Measurements from ENCODE around the gene ZHX3. TPM values are rescaled to one million over a fixed set of nuclear protein-coding genes. Genes with fewer than 3 reads are reported as not detected.
A peak's percentile ranks its signal among the peaks of the same experiment; 100 is the strongest.
"Not testable (repeated sequence)": the region's sequence is repeated elsewhere in the genome, so short reads cannot be mapped to it uniquely, and the experiment has no call there.

The ZHX3 gene
- total RNA-seq, 1 donor from 2014 or later = 21.1 TPM

- no peak for ATAC-seq
Measured at GRCh38 chr20:41256516-41256915, 61.0 kb downstream of the ZHX3 start.

- no peak for ATAC-seq
Measured at GRCh38 chr20:41255655-41256054, 61.9 kb downstream of the ZHX3 start.

- peak; percentile 92 for ATAC-seq
Measured at GRCh38 chr20:41249411-41250281, 67.9 kb downstream of the ZHX3 start.

GRCh38 chr20:41248368-41249024 is 69.0 kb downstream of the ZHX3 start:
- no peak for ATAC-seq

- ATAC-seq = no peak
Measured at GRCh38 chr20:41247523-41248367, 69.8 kb downstream of the ZHX3 start.

GRCh38 chr20:41245086-41245707 is 72.3 kb downstream of the ZHX3 start:
- ATAC-seq = peak; percentile 17

GRCh38 chr20:41242807-41243206 is 74.7 kb downstream of the ZHX3 start:
- no peak for ATAC-seq

GRCh38 chr20:41242352-41242751 is 75.2 kb downstream of the ZHX3 start:
- ATAC-seq = no peak

- ATAC-seq = not testable (repeated sequence)
Measured at GRCh38 chr20:41237233-41237632, 80.3 kb downstream of the ZHX3 start.

GRCh38 chr20:41236818-41237217 is 80.7 kb downstream of the ZHX3 start:
- not testable (repeated sequence) for ATAC-seq

- ATAC-seq = no peak
Measured at GRCh38 chr20:41234546-41234945, 83.0 kb downstream of the ZHX3 start.

- ATAC-seq = no peak
Measured at GRCh38 chr20:41234041-41234440, 83.5 kb downstream of the ZHX3 start.

GRCh38 chr20:41232973-41233926 is 84.3 kb downstream of the ZHX3 start:
- ATAC-seq = peak; percentile 74

GRCh38 chr20:41231136-41231535 is 86.4 kb downstream of the ZHX3 start:
- ATAC-seq = no peak

- no peak for ATAC-seq
Measured at GRCh38 chr20:41230136-41230535, 87.4 kb downstream of the ZHX3 start.

GRCh38 chr20:41229259-41229658 is 88.3 kb downstream of the ZHX3 start:
- no peak for ATAC-seq

- ATAC-seq = no peak
Measured at GRCh38 chr20:41228858-41229257, 88.7 kb downstream of the ZHX3 start.

GRCh38 chr20:41226426-41226825 is 91.1 kb downstream of the ZHX3 start:
- no peak for ATAC-seq

GRCh38 chr20:41225091-41225490 is 92.4 kb downstream of the ZHX3 start:
- ATAC-seq = no peak

- ATAC-seq = no peak
Measured at GRCh38 chr20:41224281-41224680, 93.2 kb downstream of the ZHX3 start.

GRCh38 chr20:41223112-41223511 is 94.4 kb downstream of the ZHX3 start:
- ATAC-seq = no peak
